ENCODE measurements around the gene IRF2.

DNA sequence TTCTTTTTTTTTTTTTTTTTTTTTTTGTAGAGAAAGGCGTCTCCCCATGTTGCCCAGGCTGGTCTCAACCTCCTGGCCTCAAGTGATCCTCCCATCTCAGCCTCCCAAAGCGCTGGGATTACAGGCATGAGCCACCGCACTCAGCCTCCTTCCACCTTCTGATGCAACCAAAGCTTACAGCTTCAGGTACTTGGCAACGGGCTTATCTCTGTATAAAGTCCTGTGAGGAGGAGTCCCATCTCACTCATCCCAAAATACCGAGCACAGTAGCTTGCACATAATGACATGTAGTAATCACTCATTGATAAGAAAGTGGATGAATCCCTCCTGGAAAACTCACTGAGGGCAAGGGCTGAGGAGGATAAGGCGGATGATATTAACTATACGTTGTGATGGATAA, 19.1 kb downstream of the IRF2 start:
- no peak for TF ChIP-seq EZH2 (IDR thresholded peaks at IDR 0.05; ENCODE audit: insufficient read depth, poor library complexity, severe bottlenecking)
- TF ChIP-seq EZH2phosphoT487 (IDR thresholded peaks at IDR 0.05; ENCODE audit: insufficient read depth, low read depth) = no peak

Measured in GM23248 (cell line).